B cell (primary cell): Measurements from ENCODE around the gene B3GALT6.

Source experiments
- CTCF ChIP-seq: fragments of 200-600 bp; IDR thresholded peaks from one replicate; pipeline ENCODE4 v1.8.0; 2022; ENCODE audit warnings: antibody characterized with exemption, mild to moderate bottlenecking
- EZH2 ChIP-seq: IDR thresholded peaks from 2 replicates; pipeline ENCODE4 v1.6.1; 2012; ENCODE audit warnings: borderline replicate concordance, low read depth, mild to moderate bottlenecking, moderate library complexity, low read length; ENCODE audit not compliant: insufficient read depth, poor library complexity, severe bottlenecking

DNA sequence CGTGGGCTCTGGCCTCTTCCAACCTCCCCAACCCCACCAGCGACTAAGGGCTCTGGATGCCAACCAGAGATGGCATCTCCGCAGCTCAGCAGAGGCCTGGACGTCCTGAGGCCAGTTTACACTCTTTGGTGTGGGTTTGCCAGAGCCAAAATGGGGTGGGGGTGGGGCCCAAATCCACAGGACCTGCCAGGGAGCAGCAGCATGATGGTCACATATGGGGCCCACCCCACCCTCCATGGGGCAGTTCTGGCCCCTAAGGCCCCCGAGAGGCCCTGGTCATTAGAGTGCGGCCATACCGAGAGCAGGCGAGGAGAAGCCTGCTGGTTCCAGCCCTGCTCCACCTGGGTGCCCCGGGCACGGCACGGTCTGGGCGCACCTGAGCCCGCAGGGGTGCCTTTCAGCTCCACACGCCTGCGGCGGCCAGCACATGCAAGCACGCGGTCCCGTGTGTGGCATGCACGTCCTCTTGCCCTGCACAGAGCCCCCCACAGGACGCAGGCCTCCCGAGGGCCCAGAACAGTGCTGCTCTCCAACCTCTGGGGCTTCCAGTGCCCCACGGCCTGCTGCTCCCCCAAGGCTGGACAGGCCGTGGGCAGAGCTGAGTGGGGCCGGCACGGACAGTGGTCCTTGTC is 9.7 kb downstream of the B3GALT6 start:
- TF ChIP-seq CTCF (no peak), EZH2 (no peak)
